Measurements from ENCODE around the gene SHANK2. TPM values are rescaled to one million over a fixed set of nuclear protein-coding genes. Genes with fewer than 3 reads are reported as not detected.

Gene SHANK2
- total and polyA plus RNA-seq, 2 donors (not counting 3 experiments of a cell fraction or from before 2014, with no cell fraction given) = not detected

DNA sequence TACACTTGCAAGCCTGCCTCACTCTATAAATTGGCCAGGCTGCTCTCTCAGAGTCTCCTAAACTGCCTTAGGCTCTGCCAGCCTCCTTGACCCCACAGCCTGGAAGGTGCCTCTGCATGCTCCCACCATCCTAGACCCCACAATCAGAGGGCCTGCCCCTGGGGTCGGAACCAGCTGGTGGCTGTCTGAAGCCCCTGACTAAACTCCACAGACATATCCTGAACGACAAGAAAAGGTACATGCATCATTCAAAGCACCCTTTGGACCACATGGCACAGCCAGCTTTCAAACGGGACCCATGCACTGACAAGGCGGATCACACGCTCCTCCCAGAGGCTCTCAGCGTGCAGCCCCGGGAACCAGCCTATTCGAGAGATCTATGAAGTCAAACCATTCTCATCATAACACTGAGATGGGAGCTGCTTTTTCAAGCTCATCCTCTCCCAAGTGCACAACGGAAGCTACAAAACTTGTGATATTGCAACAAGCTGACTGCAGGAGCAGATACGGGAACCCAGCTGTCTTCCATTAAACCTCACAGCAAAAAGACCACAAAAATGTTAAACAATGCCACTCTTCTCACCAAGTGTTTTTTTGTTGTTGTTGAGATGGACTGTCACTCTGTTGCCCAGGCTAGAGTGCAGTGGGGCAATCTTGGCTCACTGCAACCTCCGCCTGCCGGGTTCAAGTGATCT is 8.1 kb downstream of the SHANK2 start:
- no peaks in the 10 kb centered on the region for H3K9me3 ChIP-seq (replicated peaks; ENCODE audit: control insufficient read depth, insufficient read depth, low read length)
- ChIA-PET POLR2A (interaction anchor here (0.6 kb wide), 1 partner anchor 41 kb away, joined by 8 read pairs; no protein-coding TSS in a partner anchor), CTCF (no interaction called here)
- no peak overlapping the region for H3K9ac ChIP-seq (replicated peaks; ENCODE audit: extremely low read depth, insufficient read depth, low read length)
- TF ChIP-seq GATA2 (IDR thresholded peaks at IDR 0.05; ENCODE audit: insufficient read depth, insufficient read length, low read depth, low read length) (no peak), MYC (IDR thresholded peaks at IDR 0.05; ENCODE audit: low read depth, low read length) (no peak), FOS (IDR thresholded peaks at IDR 0.05; ENCODE audit: borderline replicate concordance, insufficient read depth, low read length) (no peak), POLR2AphosphoS5 (IDR thresholded peaks at IDR 0.05; ENCODE audit: insufficient read depth, low read depth, low read length) (no peak), POLR2A (IDR thresholded peaks at IDR 0.05; ENCODE audit: low read depth, low read length) (no peak), EZH2 (IDR thresholded peaks at IDR 0.05; ENCODE audit: borderline replicate concordance, low read depth, low read length, severe bottlenecking) (no peak), JUN (IDR thresholded peaks at IDR 0.05; ENCODE audit: borderline replicate concordance, insufficient read depth, insufficient read length, low read depth) (no peak)
- TF ChIP-seq, protein P1, sequence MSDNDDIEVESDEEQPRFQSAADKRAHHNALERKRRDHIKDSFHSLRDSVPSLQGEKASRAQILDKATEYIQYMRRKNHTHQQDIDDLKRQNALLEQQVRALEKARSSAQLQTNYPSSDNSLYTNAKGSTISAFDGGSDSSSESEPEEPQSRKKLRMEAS (IDR thresholded peaks at IDR 0.05; ENCODE audit: insufficient read depth, insufficient read length) = no peak
- TF ChIP-seq, protein P2, sequence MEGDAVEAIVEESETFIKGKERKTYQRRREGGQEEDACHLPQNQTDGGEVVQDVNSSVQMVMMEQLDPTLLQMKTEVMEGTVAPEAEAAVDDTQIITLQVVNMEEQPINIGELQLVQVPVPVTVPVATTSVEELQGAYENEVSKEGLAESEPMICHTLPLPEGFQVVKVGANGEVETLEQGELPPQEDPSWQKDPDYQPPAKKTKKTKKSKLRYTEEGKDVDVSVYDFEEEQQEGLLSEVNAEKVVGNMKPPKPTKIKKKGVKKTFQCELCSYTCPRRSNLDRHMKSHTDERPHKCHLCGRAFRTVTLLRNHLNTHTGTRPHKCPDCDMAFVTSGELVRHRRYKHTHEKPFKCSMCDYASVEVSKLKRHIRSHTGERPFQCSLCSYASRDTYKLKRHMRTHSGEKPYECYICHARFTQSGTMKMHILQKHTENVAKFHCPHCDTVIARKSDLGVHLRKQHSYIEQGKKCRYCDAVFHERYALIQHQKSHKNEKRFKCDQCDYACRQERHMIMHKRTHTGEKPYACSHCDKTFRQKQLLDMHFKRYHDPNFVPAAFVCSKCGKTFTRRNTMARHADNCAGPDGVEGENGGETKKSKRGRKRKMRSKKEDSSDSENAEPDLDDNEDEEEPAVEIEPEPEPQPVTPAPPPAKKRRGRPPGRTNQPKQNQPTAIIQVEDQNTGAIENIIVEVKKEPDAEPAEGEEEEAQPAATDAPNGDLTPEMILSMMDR (IDR thresholded peaks at IDR 0.05; ENCODE audit: extremely low read depth in 1 of 2, insufficient read depth in 1 of 2, low read depth in 1 of 2, low read length in 2 of 2) = no peak
- H3K4me2 ChIP-seq (ENCODE audit: insufficient read depth, low read length) = no peak overlapping the region
- no peak for DNase-seq (ENCODE audit: low read depth, low spot score)
- H4K20me1 ChIP-seq (replicated peaks; ENCODE audit: control insufficient read depth, extremely low read depth, insufficient read depth, low read length) = no peaks in the 10 kb centered on the region
- H3K79me2 ChIP-seq (ENCODE audit: control insufficient read depth, insufficient read depth, low read length) = no peaks in the 10 kb centered on the region
- no TSS peak for BruUV-seq (replicated peaks)
- no peaks in the 10 kb centered on the region for H3K36me3 ChIP-seq (ENCODE audit: control insufficient read depth in 2 of 2, extremely low read depth in 1 of 2, insufficient read depth in 2 of 2, low read length in 2 of 2)
- intact Hi-C loops (cut with micrococcal nuclease) = no loop called here
- no peaks in the 10 kb centered on the region for H3K27me3 ChIP-seq (ENCODE audit: control insufficient read depth in 2 of 2, insufficient read depth in 2 of 2, low read length in 2 of 2)
- H3K27ac ChIP-seq (ENCODE audit: insufficient read depth, low read depth, low read length) = no peak overlapping the region
- no peak overlapping the region for H3K4me3 ChIP-seq (replicated peaks in 1 of 3; ENCODE audit: insufficient read depth in 1 of 3, low read depth in 1 of 3, low read length in 3 of 3)
- dilution Hi-C loops (cut with MboI; ENCODE audit: extremely low pct_ligation_motif_present, low sequenced_read_pairs) = no loop called here
- FAIRE-seq = no peak
- H2AFZ ChIP-seq (ENCODE audit: low read depth, low read length) = no peak overlapping the region
- no peaks in the 10 kb centered on the region for H3K9me1 ChIP-seq (replicated peaks; ENCODE audit: control insufficient read depth, extremely low read depth, insufficient read depth, low read length)
- no peaks in the 10 kb centered on the region for H3K4me1 ChIP-seq (ENCODE audit: control insufficient read depth, extremely low read depth, insufficient read depth, low read length)

Measured in endothelial cell of umbilical vein (primary cell).